HCT116 (cell line): ENCODE results near the gene EXOC4. TPM values are rescaled to one million over a fixed set of nuclear protein-coding genes. Genes with fewer than 3 reads are reported as not detected.

Experiments
- ATAC-seq: fragments of 200-7000 bp; cut with Tn5 transposase; 2 replicates; pipeline ENCODE4 v1.9.1; 2020; ENCODE audit warnings: mild to moderate bottlenecking, moderate library complexity
- BruUV-seq: library from RNA; stranded (reverse); fragments of 400-500 nt; replicated peaks from 2 replicates; lab custom pipeline; 2021; lab: Mats Ljungman, UMichigan
- CTCF ChIA-PET: fragments of 300-600 bp; sonication (Branson Sonifier 250); formaldehyde crosslinking; loops from one replicate; lab custom pipeline; 2021; ENCODE audit warnings: antibody characterized with exemption; lab: Charles Lee
- POLR2A ChIA-PET: fragments of 300-600, 350-600 bp; sonication (Branson Sonifier 250); formaldehyde crosslinking; loops from one replicate; lab custom pipeline; 2021; ENCODE audit warnings: antibody characterized with exemption; lab: Charles Lee
- RAD21 ChIA-PET, 2 experiments: fragments of 300-600 bp; sonication (Branson Sonifier 250); formaldehyde crosslinking; loops; one replicate each; lab custom pipeline; 2023; ENCODE audit warnings: low total read pairs in 2 of 2; ENCODE audit not compliant: uncharacterized antibody in 2 of 2, unreplicated experiment in 2 of 2, low non-redundant PET in 1 of 2; lab: Charles Lee
- DNase-seq: peaks from one replicate; pipeline ENCODE4 v3.0.0-alpha.2; 2010; ENCODE audit warnings: low read depth, low spot score
- H2AFZ ChIP-seq: fragments of 200-600 bp; shearing (Covaris generic), sonication (generic); 2 replicates; pipeline ENCODE4 v1.6.1; 2017; ENCODE audit warnings: low read depth, mixed run types, mixed read lengths, antibody characterized with exemption, low read length; ENCODE audit not compliant: poor library complexity, severe bottlenecking
- H3K27ac ChIP-seq: 2 replicates; pipeline ENCODE4 v1.5.1; 2012; ENCODE audit warnings: low read depth, low read length
- H3K27me3 ChIP-seq: fragments of 200-600 bp; sonication (generic); 2 replicates; pipeline ENCODE4 v1.6.1; 2016; ENCODE audit warnings: mixed run types, low read length, mixed read lengths; ENCODE audit not compliant: insufficient read depth
- H3K36me3 ChIP-seq, 2 experiments: fragments of 200-500 bp in 1 of 2; fragments of 200-600 bp in 1 of 2; sonication (Bioruptor generic) in 1 of 2; sonication (generic) in 1 of 2; 2 replicates each; pipeline versions ENCODE4 v1.5.1 to v1.6.1; 2014 to 2016; ENCODE audit warnings: low read length in 2 of 2, inconsistent platforms in 1 of 2, mixed read lengths in 1 of 2, mixed run types in 1 of 2; ENCODE audit not compliant: insufficient read depth in 2 of 2, control insufficient read depth in 1 of 2
- H3K4me1 ChIP-seq, 2 experiments: fragments of 200-600 bp in 1 of 2; sonication (generic) in 1 of 2; 2 replicates each; pipeline versions ENCODE4 v1.5.1 to v1.6.1; 2012 to 2017; ENCODE audit warnings: low read length in 2 of 2, inconsistent platforms in 1 of 2, mild to moderate bottlenecking in 1 of 2, mixed read lengths in 1 of 2, mixed run types in 1 of 2, moderate library complexity in 1 of 2; ENCODE audit not compliant: insufficient read depth in 2 of 2, control insufficient read depth in 1 of 2
- H3K4me2 ChIP-seq: fragments of 200-600 bp; sonication (generic); 2 replicates; pipeline ENCODE4 v1.6.1; 2017; ENCODE audit warnings: mixed run types, low read length, mixed read lengths
- H3K4me3 ChIP-seq, 2 experiments: fragments of 200-600 bp in 1 of 2; sonication (generic) in 1 of 2; replicated peaks in 1 of 2; 2 replicates each; pipeline ENCODE4 v1.5.1; 2011 to 2016; ENCODE audit warnings: low read length in 2 of 2, control low read depth in 1 of 2, low read depth in 1 of 2, mild to moderate bottlenecking in 1 of 2, mixed read lengths in 1 of 2, mixed run types in 1 of 2
- H3K79me2 ChIP-seq: fragments of 200-600 bp; sonication (generic); 2 replicates; pipeline ENCODE4 v1.6.1; 2017; ENCODE audit warnings: mild to moderate bottlenecking, mixed run types, low read length, moderate library complexity, mixed read lengths; ENCODE audit not compliant: insufficient read depth
- H3K9ac ChIP-seq: fragments of 200-600 bp; sonication (generic); 2 replicates; pipeline ENCODE4 v1.6.1; 2016; ENCODE audit warnings: low read length, mixed read lengths
- H3K9me2 ChIP-seq: fragments of 200-600 bp; sonication (generic), shearing (Covaris generic); 2 replicates; pipeline ENCODE4 v1.6.1; 2017; ENCODE audit warnings: mixed run types, mild to moderate bottlenecking, moderate library complexity; ENCODE audit not compliant: insufficient read depth
- H3K9me3 ChIP-seq, 2 experiments: fragments of 200-500 bp in 1 of 2; fragments of 200-600 bp in 1 of 2; sonication (Bioruptor generic) in 1 of 2; sonication (generic) in 1 of 2; 2 replicates each; pipeline ENCODE4 v1.6.1; 2014 to 2017; ENCODE audit warnings: low read length in 2 of 2, mixed read lengths in 2 of 2, inconsistent platforms in 1 of 2, low read depth in 1 of 2, mild to moderate bottlenecking in 1 of 2, mixed run types in 1 of 2, moderate library complexity in 1 of 2; ENCODE audit not compliant: control insufficient read depth in 1 of 2, insufficient read depth in 1 of 2
- H4K20me1 ChIP-seq: fragments of 200-600 bp; sonication (generic), shearing (Covaris generic); 2 replicates; pipeline ENCODE4 v1.6.1; 2017; ENCODE audit warnings: mixed run types, mild to moderate bottlenecking, moderate library complexity; ENCODE audit not compliant: insufficient read depth
- CBX3 ChIP-seq: IDR thresholded peaks from 2 replicates; pipeline ENCODE4 v1.6.1; 2012; ENCODE audit warnings: low read depth
- CEBPB ChIP-seq: IDR thresholded peaks from 2 replicates; pipeline ENCODE4 v1.6.1; 2012; ENCODE audit warnings: low read depth
- ELF1 ChIP-seq: IDR thresholded peaks from 2 replicates; pipeline ENCODE4 v1.6.1; 2012; ENCODE audit warnings: low read depth, borderline replicate concordance
- EZH2phosphoT487 ChIP-seq: fragments of 200-600 bp; IDR thresholded peaks from 2 replicates; pipeline ENCODE4 v1.6.1; 2018; ENCODE audit warnings: antibody characterized with exemption, borderline replicate concordance
- JUND ChIP-seq: IDR thresholded peaks from 2 replicates; pipeline ENCODE4 v1.6.1; 2012
- RAD21 ChIP-seq: IDR thresholded peaks from 2 replicates; pipeline ENCODE4 v1.6.1; 2012; ENCODE audit warnings: low read depth, mild to moderate bottlenecking
- TCF7L2 ChIP-seq: IDR thresholded peaks from 2 replicates; pipeline ENCODE4 v1.7.0; 2011; ENCODE audit warnings: borderline replicate concordance, inconsistent platforms; ENCODE audit not compliant: insufficient read depth, insufficient read length; ENCODE audit errors: extremely low read depth
- ZNF274 ChIP-seq: fragments of 200-500 bp; sonication (Bioruptor generic); IDR thresholded peaks from 2 replicates; pipeline ENCODE4 v1.6.1; 2014; ENCODE audit warnings: mild to moderate bottlenecking, low read depth, low read length, inconsistent platforms
- intact Hi-C: fragments of 100-400 bp; cut with micrococcal nuclease; formaldehyde crosslinking; loops from 2 replicates; pipeline ENCODE4 v1.10.0; 2022
- total RNA-seq: library from RNA; stranded (reverse); gene quantifications from one replicate; pipeline ENCODE4 v1.2.1, GENCODE V29; 2021; ENCODE audit not compliant: unreplicated experiment
- TF ChIP-seq, protein P1 (sequence below), 3 experiments: fragments of 200-600 bp in 1 of 3; sonication (generic) in 1 of 3; IDR thresholded peaks in 2 of 3; conservative IDR thresholded peaks in 1 of 3; 2 replicates each; pipeline ENCODE4 v1.5.1; 2012 to 2017; ENCODE audit warnings: low read depth in 2 of 3, low read length in 2 of 3, antibody characterized with exemption in 1 of 3, borderline replicate concordance in 1 of 3, control low read depth in 1 of 3, mild to moderate bottlenecking in 1 of 3, mixed read lengths in 1 of 3, mixed run types in 1 of 3, moderate library complexity in 1 of 3; ENCODE audit not compliant: insufficient read depth in 1 of 3
- TF ChIP-seq, protein P2 (sequence below): IDR thresholded peaks from 2 replicates; pipeline ENCODE4 v1.6.1; 2012; ENCODE audit warnings: low read depth
- TF ChIP-seq, protein P3 (sequence below): IDR thresholded peaks from 2 replicates; pipeline ENCODE4 v1.6.1; 2012

EXOC4 gene
- total RNA-seq, 1 experiment from 2014 or later, result 40.3 TPM

DNA sequence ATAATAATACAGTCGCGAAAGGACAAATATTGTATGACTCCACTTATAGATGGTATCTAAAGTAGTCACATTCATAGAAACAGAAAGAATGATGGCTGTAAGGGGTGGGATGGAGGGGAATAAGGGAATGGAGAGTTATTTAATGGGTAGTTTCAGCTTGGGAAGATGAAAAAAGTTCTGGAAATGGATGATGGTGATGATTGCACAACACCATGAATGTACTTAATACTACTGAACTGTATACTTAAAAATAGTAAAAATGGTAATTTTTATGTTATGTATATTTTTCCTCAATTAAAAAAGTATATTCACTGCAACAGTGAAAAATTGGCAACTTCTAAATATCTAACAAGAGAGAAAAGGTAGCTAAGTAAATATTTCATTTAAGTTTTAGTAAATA lies 265.8 kb downstream of the EXOC4 start:
- CTCF ChIA-PET, result no interaction called here
- no peak overlapping the region for H3K4me2 ChIP-seq
- H3K9ac ChIP-seq, result no peak overlapping the region
- DNase-seq, result no peak
- POLR2A ChIA-PET, result no interaction called here
- H4K20me1 ChIP-seq, result no peaks in the 10 kb centered on the region
- no peak overlapping the region for H2AFZ ChIP-seq
- H3K4me1 ChIP-seq, result no peaks in the 10 kb centered on the region
- BruUV-seq, result no TSS peak
- RAD21 ChIA-PET, result no interaction called here
- H3K9me2 ChIP-seq, result no peaks in the 10 kb centered on the region
- H3K27me3 ChIP-seq, result no peaks in the 10 kb centered on the region
- TF ChIP-seq CEBPB (no peak), CBX3 (no peak), ELF1 (no peak), JUND (no peak), ZNF274 (no peak), TCF7L2 (no peak), EZH2phosphoT487 (no peak), RAD21 (no peak)
- TF ChIP-seq, protein P1, sequence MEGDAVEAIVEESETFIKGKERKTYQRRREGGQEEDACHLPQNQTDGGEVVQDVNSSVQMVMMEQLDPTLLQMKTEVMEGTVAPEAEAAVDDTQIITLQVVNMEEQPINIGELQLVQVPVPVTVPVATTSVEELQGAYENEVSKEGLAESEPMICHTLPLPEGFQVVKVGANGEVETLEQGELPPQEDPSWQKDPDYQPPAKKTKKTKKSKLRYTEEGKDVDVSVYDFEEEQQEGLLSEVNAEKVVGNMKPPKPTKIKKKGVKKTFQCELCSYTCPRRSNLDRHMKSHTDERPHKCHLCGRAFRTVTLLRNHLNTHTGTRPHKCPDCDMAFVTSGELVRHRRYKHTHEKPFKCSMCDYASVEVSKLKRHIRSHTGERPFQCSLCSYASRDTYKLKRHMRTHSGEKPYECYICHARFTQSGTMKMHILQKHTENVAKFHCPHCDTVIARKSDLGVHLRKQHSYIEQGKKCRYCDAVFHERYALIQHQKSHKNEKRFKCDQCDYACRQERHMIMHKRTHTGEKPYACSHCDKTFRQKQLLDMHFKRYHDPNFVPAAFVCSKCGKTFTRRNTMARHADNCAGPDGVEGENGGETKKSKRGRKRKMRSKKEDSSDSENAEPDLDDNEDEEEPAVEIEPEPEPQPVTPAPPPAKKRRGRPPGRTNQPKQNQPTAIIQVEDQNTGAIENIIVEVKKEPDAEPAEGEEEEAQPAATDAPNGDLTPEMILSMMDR (IDR thresholded peaks at IDR 0.05 in 2 of 3, conservative IDR thresholded peaks at IDR 0.05 in 1 of 3; ENCODE audit: borderline replicate concordance in 1 of 3, insufficient read depth in 1 of 3, low read depth in 2 of 3, low read length in 2 of 3), result no peak
- TF ChIP-seq, protein P2, sequence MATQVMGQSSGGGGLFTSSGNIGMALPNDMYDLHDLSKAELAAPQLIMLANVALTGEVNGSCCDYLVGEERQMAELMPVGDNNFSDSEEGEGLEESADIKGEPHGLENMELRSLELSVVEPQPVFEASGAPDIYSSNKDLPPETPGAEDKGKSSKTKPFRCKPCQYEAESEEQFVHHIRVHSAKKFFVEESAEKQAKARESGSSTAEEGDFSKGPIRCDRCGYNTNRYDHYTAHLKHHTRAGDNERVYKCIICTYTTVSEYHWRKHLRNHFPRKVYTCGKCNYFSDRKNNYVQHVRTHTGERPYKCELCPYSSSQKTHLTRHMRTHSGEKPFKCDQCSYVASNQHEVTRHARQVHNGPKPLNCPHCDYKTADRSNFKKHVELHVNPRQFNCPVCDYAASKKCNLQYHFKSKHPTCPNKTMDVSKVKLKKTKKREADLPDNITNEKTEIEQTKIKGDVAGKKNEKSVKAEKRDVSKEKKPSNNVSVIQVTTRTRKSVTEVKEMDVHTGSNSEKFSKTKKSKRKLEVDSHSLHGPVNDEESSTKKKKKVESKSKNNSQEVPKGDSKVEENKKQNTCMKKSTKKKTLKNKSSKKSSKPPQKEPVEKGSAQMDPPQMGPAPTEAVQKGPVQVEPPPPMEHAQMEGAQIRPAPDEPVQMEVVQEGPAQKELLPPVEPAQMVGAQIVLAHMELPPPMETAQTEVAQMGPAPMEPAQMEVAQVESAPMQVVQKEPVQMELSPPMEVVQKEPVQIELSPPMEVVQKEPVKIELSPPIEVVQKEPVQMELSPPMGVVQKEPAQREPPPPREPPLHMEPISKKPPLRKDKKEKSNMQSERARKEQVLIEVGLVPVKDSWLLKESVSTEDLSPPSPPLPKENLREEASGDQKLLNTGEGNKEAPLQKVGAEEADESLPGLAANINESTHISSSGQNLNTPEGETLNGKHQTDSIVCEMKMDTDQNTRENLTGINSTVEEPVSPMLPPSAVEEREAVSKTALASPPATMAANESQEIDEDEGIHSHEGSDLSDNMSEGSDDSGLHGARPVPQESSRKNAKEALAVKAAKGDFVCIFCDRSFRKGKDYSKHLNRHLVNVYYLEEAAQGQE, result no peak
- TF ChIP-seq, protein P3, sequence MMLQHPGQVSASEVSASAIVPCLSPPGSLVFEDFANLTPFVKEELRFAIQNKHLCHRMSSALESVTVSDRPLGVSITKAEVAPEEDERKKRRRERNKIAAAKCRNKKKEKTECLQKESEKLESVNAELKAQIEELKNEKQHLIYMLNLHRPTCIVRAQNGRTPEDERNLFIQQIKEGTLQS, result no peak
- no peaks in the 10 kb centered on the region for H3K79me2 ChIP-seq
- no peaks in the 10 kb centered on the region for H3K36me3 ChIP-seq
- no peak overlapping the region for H3K4me3 ChIP-seq
- no peak overlapping the region for H3K27ac ChIP-seq
- no peaks in the 10 kb centered on the region for H3K9me3 ChIP-seq
- ATAC-seq, result no peak
- intact Hi-C loops, result no loop called here
